ENCODE measurements around the gene INSR. TPM values are rescaled to one million over a fixed set of nuclear protein-coding genes. Genes with fewer than 3 reads are reported as not detected.

The INSR gene
- total RNA-seq, 1 experiment from 2014 or later = 35.9 TPM

DNA sequence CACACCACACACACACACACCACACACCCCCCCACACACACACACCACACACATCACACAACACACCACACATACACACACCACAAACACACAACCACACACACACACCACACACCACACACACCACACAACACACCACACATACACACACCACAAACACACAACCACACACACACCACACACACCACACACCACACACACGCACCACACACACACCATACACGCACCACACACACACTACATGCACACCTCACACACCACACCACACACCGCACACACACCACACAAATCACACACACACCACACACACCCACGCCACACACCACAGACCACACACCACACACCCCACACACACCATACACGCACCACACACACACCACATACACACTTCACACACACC is 141.2 kb downstream of the INSR start:
- Mint-ChIP-seq H3K4me1 (no peaks in the 10 kb centered on the region), H3K36me3 (peaks cover 5% of the 10 kb centered on the region), H3K9me3 (no peaks in the 10 kb centered on the region), H3K4me3 (no peak overlapping the region), H3K27me3 (ENCODE audit: low read depth) (no peaks in the 10 kb centered on the region), H3K27ac (no peak overlapping the region)
- ATAC-seq (no peak), DNase-seq (ENCODE audit: low spot score) (no peak)
- no peak for TF ChIP-seq FOXK1 (CRISPR knock-in tag; IDR thresholded peaks at IDR 0.05)
- TF ChIP-seq NR2C2 (CRISPR knock-in tag; IDR thresholded peaks at IDR 0.05) = no peak
- TF ChIP-seq GTF2I (CRISPR knock-in tag; conservative IDR thresholded peaks at IDR 0.05) = no peak
- TF ChIP-seq, protein P1, sequence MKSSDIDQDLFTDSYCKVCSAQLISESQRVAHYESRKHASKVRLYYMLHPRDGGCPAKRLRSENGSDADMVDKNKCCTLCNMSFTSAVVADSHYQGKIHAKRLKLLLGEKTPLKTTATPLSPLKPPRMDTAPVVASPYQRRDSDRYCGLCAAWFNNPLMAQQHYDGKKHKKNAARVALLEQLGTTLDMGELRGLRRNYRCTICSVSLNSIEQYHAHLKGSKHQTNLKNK (CRISPR knock-in tag; IDR thresholded peaks at IDR 0.05) = no peak
- TF ChIP-seq, protein P2, sequence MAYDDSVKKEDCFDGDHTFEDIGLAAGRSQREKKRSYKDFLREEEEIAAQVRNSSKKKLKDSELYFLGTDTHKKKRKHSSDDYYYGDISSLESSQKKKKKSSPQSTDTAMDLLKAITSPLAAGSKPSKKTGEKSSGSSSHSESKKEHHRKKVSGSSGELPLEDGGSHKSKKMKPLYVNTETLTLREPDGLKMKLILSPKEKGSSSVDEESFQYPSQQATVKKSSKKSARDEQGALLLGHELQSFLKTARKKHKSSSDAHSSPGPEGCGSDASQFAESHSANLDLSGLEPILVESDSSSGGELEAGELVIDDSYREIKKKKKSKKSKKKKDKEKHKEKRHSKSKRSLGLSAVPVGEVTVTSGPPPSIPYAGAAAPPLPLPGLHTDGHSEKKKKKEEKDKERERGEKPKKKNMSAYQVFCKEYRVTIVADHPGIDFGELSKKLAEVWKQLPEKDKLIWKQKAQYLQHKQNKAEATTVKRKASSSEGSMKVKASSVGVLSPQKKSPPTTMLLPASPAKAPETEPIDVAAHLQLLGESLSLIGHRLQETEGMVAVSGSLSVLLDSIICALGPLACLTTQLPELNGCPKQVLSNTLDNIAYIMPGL (CRISPR knock-in tag; IDR thresholded peaks at IDR 0.05) = no peak
- TF ChIP-seq TP53 (CRISPR knock-in tag; IDR thresholded peaks at IDR 0.05) = no peak
- no peak for TF ChIP-seq CREM (CRISPR knock-in tag; IDR thresholded peaks at IDR 0.05)
- no peak for TF ChIP-seq FOXJ3 (CRISPR knock-in tag; IDR thresholded peaks at IDR 0.05; ENCODE audit: borderline replicate concordance)
- no peak for TF ChIP-seq ZNF263 (CRISPR knock-in tag; IDR thresholded peaks at IDR 0.05; ENCODE audit: low read depth)
- TF ChIP-seq, protein P3, sequence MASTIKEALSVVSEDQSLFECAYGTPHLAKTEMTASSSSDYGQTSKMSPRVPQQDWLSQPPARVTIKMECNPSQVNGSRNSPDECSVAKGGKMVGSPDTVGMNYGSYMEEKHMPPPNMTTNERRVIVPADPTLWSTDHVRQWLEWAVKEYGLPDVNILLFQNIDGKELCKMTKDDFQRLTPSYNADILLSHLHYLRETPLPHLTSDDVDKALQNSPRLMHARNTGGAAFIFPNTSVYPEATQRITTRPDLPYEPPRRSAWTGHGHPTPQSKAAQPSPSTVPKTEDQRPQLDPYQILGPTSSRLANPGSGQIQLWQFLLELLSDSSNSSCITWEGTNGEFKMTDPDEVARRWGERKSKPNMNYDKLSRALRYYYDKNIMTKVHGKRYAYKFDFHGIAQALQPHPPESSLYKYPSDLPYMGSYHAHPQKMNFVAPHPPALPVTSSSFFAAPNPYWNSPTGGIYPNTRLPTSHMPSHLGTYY (CRISPR knock-in tag; IDR thresholded peaks at IDR 0.05) = no peak
- TF ChIP-seq ZNF671 (CRISPR knock-in tag; IDR thresholded peaks at IDR 0.05) = no peak
- TF ChIP-seq JAZF1 (CRISPR knock-in tag; IDR thresholded peaks at IDR 0.05) = no peak
- TF ChIP-seq ZNF138 (CRISPR knock-in tag; conservative IDR thresholded peaks at IDR 0.05) = no peak
- no peak for TF ChIP-seq STAT6 (CRISPR knock-in tag; conservative IDR thresholded peaks at IDR 0.05; ENCODE audit: low read depth)
- ChIA-PET CTCF (interaction anchor here (0.9 kb wide), 1 partner anchor 188 kb away, joined by 3 read pairs; no protein-coding TSS in a partner anchor), POLR2A (no interaction called here)

DNA sequence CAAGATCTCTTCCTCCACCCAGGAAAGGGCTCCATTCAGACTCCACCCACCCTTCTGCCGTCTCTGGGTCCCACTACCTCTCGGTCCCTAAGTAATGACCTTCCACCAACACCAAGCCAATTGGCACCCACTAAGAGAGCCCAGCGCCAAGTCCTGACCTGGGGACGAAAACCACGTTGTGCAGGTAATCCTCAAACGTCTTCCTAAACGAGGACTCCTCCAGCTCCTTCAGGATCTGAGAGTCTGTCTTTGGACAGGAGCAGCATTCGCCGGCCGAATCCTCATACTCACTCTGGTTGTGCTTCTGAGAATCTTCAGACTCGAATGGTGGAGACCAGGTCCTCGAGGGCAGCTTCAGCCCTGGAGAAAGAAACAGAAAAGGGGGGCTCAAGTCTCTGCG is 141.6 kb downstream of the INSR start:
- no peaks in the 10 kb centered on the region for H3K9me3 Mint-ChIP-seq
- H3K4me3 Mint-ChIP-seq = no peak overlapping the region
- ChIA-PET CTCF (no interaction called here), POLR2A (no interaction called here)
- ATAC-seq (no peak), DNase-seq (ENCODE audit: low spot score) (no peak)
- H3K27me3 Mint-ChIP-seq (ENCODE audit: low read depth) = no peaks in the 10 kb centered on the region
- H3K4me1 Mint-ChIP-seq = no peaks in the 10 kb centered on the region
- TF ChIP-seq CREM (CRISPR knock-in tag; IDR thresholded peaks at IDR 0.05) (no peak), MLX (CRISPR knock-in tag; IDR thresholded peaks at IDR 0.05) (no peak), NFE2L1 (CRISPR knock-in tag; IDR thresholded peaks at IDR 0.05) (no peak), AFF4 (CRISPR knock-in tag; IDR thresholded peaks at IDR 0.05; ENCODE audit: borderline replicate concordance) (no peak), ZNF263 (CRISPR knock-in tag; IDR thresholded peaks at IDR 0.05; ENCODE audit: low read depth) (no peak)
- TF ChIP-seq, protein P4, sequence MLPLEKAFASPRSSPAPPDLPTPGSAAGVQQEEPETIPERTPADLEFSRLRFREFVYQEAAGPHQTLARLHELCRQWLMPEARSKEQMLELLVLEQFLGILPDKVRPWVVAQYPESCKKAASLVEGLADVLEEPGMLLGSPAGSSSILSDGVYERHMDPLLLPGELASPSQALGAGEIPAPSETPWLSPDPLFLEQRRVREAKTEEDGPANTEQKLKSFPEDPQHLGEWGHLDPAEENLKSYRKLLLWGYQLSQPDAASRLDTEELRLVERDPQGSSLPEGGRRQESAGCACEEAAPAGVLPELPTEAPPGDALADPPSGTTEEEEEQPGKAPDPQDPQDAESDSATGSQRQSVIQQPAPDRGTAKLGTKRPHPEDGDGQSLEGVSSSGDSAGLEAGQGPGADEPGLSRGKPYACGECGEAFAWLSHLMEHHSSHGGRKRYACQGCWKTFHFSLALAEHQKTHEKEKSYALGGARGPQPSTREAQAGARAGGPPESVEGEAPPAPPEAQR (CRISPR knock-in tag; IDR thresholded peaks at IDR 0.05) = no peak
- H3K36me3 Mint-ChIP-seq = peaks cover 6% of the 10 kb centered on the region
- no peak overlapping the region; the same call in 1 of the 2 replicates for H3K27ac Mint-ChIP-seq

Measured in WTC11 (cell line).